Smooth muscle cell (in vitro differentiated cells): ENCODE data around the gene MYMX. TPM values are rescaled to one million over a fixed set of nuclear protein-coding genes. Genes with fewer than 3 reads are reported as not detected.
A peak's percentile ranks its signal among the peaks of the same experiment; 100 is the strongest.

Experiments
- DNase-seq: peaks from one replicate; lab custom pipeline; 2025; ENCODE audit not compliant: unreplicated experiment; lab: John Stamatoyannopoulos, UW
- H2AFZ ChIP-seq: fragments of 200-600 bp; sonication (generic); 2 replicates; pipeline ENCODE4 v1.6.0; 2016; ENCODE audit warnings: antibody characterized with exemption, low read depth, mild to moderate bottlenecking
- H3F3A ChIP-seq: fragments of 200-600 bp; sonication (generic); 2 replicates; pipeline ENCODE4 v1.6.0; 2017; ENCODE audit warnings: antibody characterized with exemption, low read depth
- H3K27ac ChIP-seq: fragments of 200-600 bp; sonication (generic); 2 replicates; pipeline ENCODE4 v1.5.1; 2016; ENCODE audit warnings: low read depth, mild to moderate bottlenecking
- H3K27me3 ChIP-seq: fragments of 200-600 bp; sonication (generic); 2 replicates; pipeline ENCODE4 v1.6.1; 2016; ENCODE audit warnings: low read depth, mild to moderate bottlenecking
- H3K36me3 ChIP-seq: fragments of 200-600 bp; sonication (generic); 2 replicates; pipeline ENCODE4 v1.5.1; 2016; ENCODE audit warnings: low read depth
- H3K4me1 ChIP-seq: fragments of 200-600 bp; sonication (generic); 2 replicates; pipeline ENCODE4 v1.5.1; 2016; ENCODE audit warnings: low read depth
- H3K4me2 ChIP-seq: fragments of 200-600 bp; sonication (generic); 2 replicates; pipeline ENCODE4 v1.6.0; 2016; ENCODE audit warnings: mild to moderate bottlenecking
- H3K4me3 ChIP-seq: fragments of 200-600 bp; sonication (generic); 2 replicates; pipeline ENCODE4 v1.5.1; 2016; ENCODE audit warnings: mild to moderate bottlenecking
- H3K79me2 ChIP-seq: fragments of 200-600 bp; sonication (generic); 2 replicates; pipeline ENCODE4 v1.6.0; 2016; ENCODE audit warnings: low read depth, mild to moderate bottlenecking
- H3K9ac ChIP-seq: fragments of 200-600 bp; sonication (generic); 2 replicates; pipeline ENCODE4 v1.6.0; 2016; ENCODE audit warnings: low read depth
- H3K9me3 ChIP-seq: fragments of 200-600 bp; sonication (generic); replicated peaks from 2 replicates; pipeline ENCODE4 v1.5.1; 2016; ENCODE audit warnings: low read depth
- H4K20me1 ChIP-seq: fragments of 200-600 bp; sonication (generic); 2 replicates; pipeline ENCODE4 v1.6.0; 2016; ENCODE audit warnings: low read depth
- WGBS: methylation state at CpG from one replicate; pipeline ENCODE4 v1.1.7; 2016; ENCODE audit warnings: low lambda C conversion rate; 5-methylcytosine and 5-hydroxymethylcytosine counted together
- polyA plus RNA-seq: library from polyadenylated mRNA; unstranded; fragments of >200 nt; fragmentation: Nextera tagmentation; extraction: Ambion mirVana; gene quantifications from 2 replicates; pipeline ENCODE4 v1.2.1, GENCODE V29; 2016
- total RNA-seq: library from RNA; depleted of rRNA; stranded (reverse); fragments of >200 nt; gene quantifications from 2 replicates; pipeline ENCODE4 v1.2.3, GENCODE V29; 2014
- TF ChIP-seq, protein P1 (sequence below): fragments of 200-600 bp; sonication (generic); IDR thresholded peaks from 2 replicates; pipeline ENCODE4 v1.5.1; 2017; ENCODE audit warnings: borderline replicate concordance, mild to moderate bottlenecking, antibody characterized with exemption; ENCODE audit not compliant: insufficient read depth, poor library complexity, severe bottlenecking

Gene MYMX
- total and polyA plus RNA-seq, 2 experiments from 2014 or later = not detected

- 94% methylated on average over 6 of the region's 6 CpGs for WGBS
- H3K4me1 ChIP-seq = peaks cover 13% of the 10 kb centered on the region
- H3K9ac ChIP-seq = no peak overlapping the region
Measured at GRCh38 chr6:44207966-44208365, 8.8 kb upstream of the MYMX start.

GRCh38 chr6:44211284-44211683 lies 5.4 kb upstream of the MYMX start:
- H3K9ac ChIP-seq = no peak overlapping the region
- H3K27ac ChIP-seq = no peak overlapping the region
- TF ChIP-seq, protein P1, sequence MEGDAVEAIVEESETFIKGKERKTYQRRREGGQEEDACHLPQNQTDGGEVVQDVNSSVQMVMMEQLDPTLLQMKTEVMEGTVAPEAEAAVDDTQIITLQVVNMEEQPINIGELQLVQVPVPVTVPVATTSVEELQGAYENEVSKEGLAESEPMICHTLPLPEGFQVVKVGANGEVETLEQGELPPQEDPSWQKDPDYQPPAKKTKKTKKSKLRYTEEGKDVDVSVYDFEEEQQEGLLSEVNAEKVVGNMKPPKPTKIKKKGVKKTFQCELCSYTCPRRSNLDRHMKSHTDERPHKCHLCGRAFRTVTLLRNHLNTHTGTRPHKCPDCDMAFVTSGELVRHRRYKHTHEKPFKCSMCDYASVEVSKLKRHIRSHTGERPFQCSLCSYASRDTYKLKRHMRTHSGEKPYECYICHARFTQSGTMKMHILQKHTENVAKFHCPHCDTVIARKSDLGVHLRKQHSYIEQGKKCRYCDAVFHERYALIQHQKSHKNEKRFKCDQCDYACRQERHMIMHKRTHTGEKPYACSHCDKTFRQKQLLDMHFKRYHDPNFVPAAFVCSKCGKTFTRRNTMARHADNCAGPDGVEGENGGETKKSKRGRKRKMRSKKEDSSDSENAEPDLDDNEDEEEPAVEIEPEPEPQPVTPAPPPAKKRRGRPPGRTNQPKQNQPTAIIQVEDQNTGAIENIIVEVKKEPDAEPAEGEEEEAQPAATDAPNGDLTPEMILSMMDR = no peak
- no peaks in the 10 kb centered on the region for H3K36me3 ChIP-seq
- no peak overlapping the region for H2AFZ ChIP-seq
- peaks cover 7% of the 10 kb centered on the region for H3K4me1 ChIP-seq
- no peak overlapping the region for H3K4me3 ChIP-seq
- WGBS = 86% methylated on average over 2 of the region's 3 CpGs
- no peaks in the 10 kb centered on the region for H3K9me3 ChIP-seq
- no peaks in the 10 kb centered on the region for H4K20me1 ChIP-seq
- no peaks in the 10 kb centered on the region for H3K79me2 ChIP-seq
- H3F3A ChIP-seq = no peaks in the 10 kb centered on the region
- DNase-seq = no peak
- no peak overlapping the region for H3K4me2 ChIP-seq
- no peaks in the 10 kb centered on the region for H3K27me3 ChIP-seq

More at GRCh38 chr6:44207966-44208365, 8.8 kb upstream of the MYMX start:
- Histone ChIP-seq H3F3A (no peaks in the 10 kb centered on the region), H2AFZ (no peak overlapping the region), H3K79me2 (no peaks in the 10 kb centered on the region), H3K9me3 (no peaks in the 10 kb centered on the region), H3K27me3 (no peaks in the 10 kb centered on the region), H3K4me3 (no peak overlapping the region), H3K27ac (no peak overlapping the region), H3K36me3 (no peaks in the 10 kb centered on the region), H4K20me1 (no peaks in the 10 kb centered on the region), H3K4me2 (no peak overlapping the region)
- no peak for DNase-seq
- TF ChIP-seq, protein P1 = no peak

DNA sequence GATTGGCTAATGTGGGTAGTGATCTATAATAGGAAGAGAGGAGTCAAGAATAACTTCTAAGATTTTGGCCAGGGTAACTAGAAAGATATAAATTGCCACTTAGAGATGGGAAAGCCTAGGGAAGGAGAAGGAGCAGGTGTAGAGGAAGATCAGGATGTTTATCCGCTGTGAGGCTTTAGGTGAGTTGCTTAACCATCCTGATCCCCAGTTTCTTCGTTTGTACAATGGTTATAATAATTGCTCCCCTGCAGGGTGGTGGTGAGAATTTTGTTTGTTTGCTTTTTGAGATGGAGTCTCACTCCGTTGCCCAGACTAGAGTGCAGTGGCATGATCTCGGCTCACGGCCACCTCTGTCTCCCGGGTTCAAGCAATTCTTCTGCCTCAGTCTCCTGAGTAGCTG lies 2.4 kb upstream of the MYMX start:
- H3K36me3 ChIP-seq = no peaks in the 10 kb centered on the region
- TF ChIP-seq, protein P1 = no peak
- no peaks in the 10 kb centered on the region for H3K79me2 ChIP-seq
- H3K4me3 ChIP-seq = no peak overlapping the region
- 94% methylated on average over 6 of the region's 6 CpGs for WGBS
- H3K27me3 ChIP-seq = no peaks in the 10 kb centered on the region
- no peak overlapping the region for H3K9ac ChIP-seq
- H3K9me3 ChIP-seq = no peaks in the 10 kb centered on the region
- peaks cover 27% of the 10 kb centered on the region for H3K4me1 ChIP-seq
- no peak for DNase-seq
- H3K4me2 ChIP-seq = no peak overlapping the region
- H4K20me1 ChIP-seq = no peaks in the 10 kb centered on the region
- peaks cover 3% of the 10 kb centered on the region for H3F3A ChIP-seq
- no peak overlapping the region for H3K27ac ChIP-seq
- H2AFZ ChIP-seq = no peak overlapping the region

- no peak overlapping the region for H3K9ac ChIP-seq
- DNase-seq = peak; percentile 17
Measured at GRCh38 chr6:44217332-44218143, 812 bp downstream of the MYMX start.

More at GRCh38 chr6:44217332-44218143, 812 bp downstream of the MYMX start:
- Histone ChIP-seq H3K27me3 (no peaks in the 10 kb centered on the region), H3K9me3 (no peaks in the 10 kb centered on the region), H3K79me2 (no peaks in the 10 kb centered on the region), H3K4me3 (no peak overlapping the region), H2AFZ (no peak overlapping the region), H3F3A (peaks cover 9% of the 10 kb centered on the region), H3K27ac (no peak overlapping the region), H3K36me3 (no peaks in the 10 kb centered on the region), H3K4me2 (no peak overlapping the region), H3K4me1 (peaks cover 37% of the 10 kb centered on the region), H4K20me1 (no peaks in the 10 kb centered on the region)
- 29% methylated on average over 16 of the region's 16 CpGs for WGBS
- TF ChIP-seq, protein P1 = no peak
